Activated T-helper 1 cell treated with anti-CD3 and anti-CD28 coated beads, Interleukin-12 subunit alpha, Interleukin-12 subunit beta, Interleukin-2, Interleukin-4 antibody, amounts not matched to agents 30 ng/mL and 10 ng/mL and 1 ng/mL, durations not matched to agents 14 hours and 24 hours and 36 hours (primary cell): ENCODE data around the gene PTH2R. TPM values are rescaled to one million over a fixed set of nuclear protein-coding genes. Genes with fewer than 3 reads are reported as not detected.

ENCODE experiments used
- DNase-seq: peaks from one replicate; pipeline ENCODE4 v3.0.0; 2021; ENCODE audit warnings: low spot score
- H3K27ac Mint-ChIP-seq: one replicate; pipeline ENCODE4 v1.8.0; 2021; ENCODE audit warnings: mild to moderate bottlenecking, mixed read lengths
- H3K27me3 Mint-ChIP-seq: one replicate; pipeline ENCODE4 v1.8.0; 2022; ENCODE audit warnings: mild to moderate bottlenecking, moderate library complexity, mixed read lengths; ENCODE audit not compliant: insufficient read depth
- H3K36me3 Mint-ChIP-seq: one replicate; pipeline ENCODE4 v1.8.0; 2021; ENCODE audit warnings: low read depth, mixed read lengths
- H3K4me1 Mint-ChIP-seq: one replicate; pipeline ENCODE4 v1.8.0; 2021; ENCODE audit warnings: low read depth, mixed read lengths
- H3K4me3 Mint-ChIP-seq: one replicate; pipeline ENCODE4 v1.8.0; 2021; ENCODE audit warnings: mild to moderate bottlenecking, moderate library complexity, mixed read lengths
- H3K9me3 Mint-ChIP-seq: one replicate; pipeline ENCODE4 v1.8.0; 2021; ENCODE audit warnings: mixed read lengths
- intact Hi-C: fragments of 100-400 bp; cut with micrococcal nuclease; formaldehyde crosslinking; loops from one replicate; pipeline ENCODE4 v1.15.1; 2024
- total RNA-seq: library from RNA; stranded (reverse); gene quantifications from 2 replicates; pipeline ENCODE4 v1.2.3, GENCODE V29; 2022

The PTH2R gene
- total RNA-seq: 0.10 TPM in 1 of 2 replicates, not detected in the other

- Mint-ChIP-seq H3K36me3 (no peaks in the 10 kb centered on the region), H3K4me1 (no peaks in the 10 kb centered on the region), H3K27me3 (peaks cover 51% of the 10 kb centered on the region), H3K4me3 (no peak within 1 kb of the TSS), H3K27ac (no peak within 1 kb of the TSS), H3K9me3 (no peaks in the 10 kb centered on the region)
- DNase-seq: no peak
- intact Hi-C loops: no loop called here
Measured at GRCh38 chr2:208406474-208407451, at the start of gene PTH2R. Gene PTH2R (plus strand): TSS chr2:208406792. CDS start chr2:208407044, 252 bp downstream.

- Mint-ChIP-seq H3K27me3 (no peaks in the 10 kb centered on the region), H3K4me1 (no peaks in the 10 kb centered on the region), H3K27ac (peak overlapping the region; percentile 15), H3K36me3 (peaks cover 27% of the 10 kb centered on the region), H3K9me3 (no peaks in the 10 kb centered on the region), H3K4me3 (no peak overlapping the region)
- intact Hi-C loops: no loop called here
- DNase-seq: no peak
Measured at GRCh38 chr2:208356846-208357574, 49.6 kb upstream of the PTH2R start.

GRCh38 chr2:208358758-208359631 lies 47.6 kb upstream of the PTH2R start:
- DNase-seq: no peak
- H3K4me1 Mint-ChIP-seq: no peaks in the 10 kb centered on the region
- H3K36me3 Mint-ChIP-seq: peaks cover 18% of the 10 kb centered on the region
- no peak overlapping the region for H3K27ac Mint-ChIP-seq
- H3K4me3 Mint-ChIP-seq: peak overlapping the region; percentile 26
- no peaks in the 10 kb centered on the region for H3K9me3 Mint-ChIP-seq
- H3K27me3 Mint-ChIP-seq: no peaks in the 10 kb centered on the region
- intact Hi-C loops: no loop called here

GRCh38 chr2:208359632-208359986 lies 47.0 kb upstream of the PTH2R start:
- H3K36me3 Mint-ChIP-seq: peaks cover 13% of the 10 kb centered on the region
- H3K27ac Mint-ChIP-seq: no peak overlapping the region
- intact Hi-C loops: no loop called here
- no peaks in the 10 kb centered on the region for H3K4me1 Mint-ChIP-seq
- H3K4me3 Mint-ChIP-seq: peak overlapping the region; percentile 26
- no peak for DNase-seq
- H3K9me3 Mint-ChIP-seq: peaks cover 3% of the 10 kb centered on the region
- H3K27me3 Mint-ChIP-seq: peaks cover 5% of the 10 kb centered on the region

- H3K9me3 Mint-ChIP-seq: peaks cover 10% of the 10 kb centered on the region
- H3K27me3 Mint-ChIP-seq: peaks cover 8% of the 10 kb centered on the region
- no peak overlapping the region for H3K27ac Mint-ChIP-seq
- H3K4me3 Mint-ChIP-seq: no peak overlapping the region
- no peaks in the 10 kb centered on the region for H3K4me1 Mint-ChIP-seq
- DNase-seq: no peak
- peaks cover 14% of the 10 kb centered on the region for H3K36me3 Mint-ChIP-seq
- intact Hi-C loops: no loop called here
Measured at GRCh38 chr2:208360259-208361076, 46.1 kb upstream of the PTH2R start.

- peaks cover 8% of the 10 kb centered on the region for H3K27me3 Mint-ChIP-seq
- no peak for DNase-seq
- intact Hi-C loops: no loop called here
- H3K9me3 Mint-ChIP-seq: peaks cover 10% of the 10 kb centered on the region
- no peaks in the 10 kb centered on the region for H3K4me1 Mint-ChIP-seq
- peaks cover 14% of the 10 kb centered on the region for H3K36me3 Mint-ChIP-seq
- no peak overlapping the region for H3K4me3 Mint-ChIP-seq
- H3K27ac Mint-ChIP-seq: no peak overlapping the region
Measured at GRCh38 chr2:208361077-208361441, 45.5 kb upstream of the PTH2R start.

- Mint-ChIP-seq H3K4me1 (no peaks in the 10 kb centered on the region), H3K4me3 (no peak overlapping the region), H3K36me3 (peaks cover 10% of the 10 kb centered on the region), H3K27me3 (peaks cover 8% of the 10 kb centered on the region), H3K9me3 (peaks cover 10% of the 10 kb centered on the region), H3K27ac (no peak overlapping the region)
- intact Hi-C loops: no loop called here
- no peak for DNase-seq
Measured at GRCh38 chr2:208363485-208363884, 43.1 kb upstream of the PTH2R start.

- no peak for DNase-seq
- peaks cover 8% of the 10 kb centered on the region for H3K27me3 Mint-ChIP-seq
- H3K27ac Mint-ChIP-seq: no peak overlapping the region
- intact Hi-C loops: no loop called here
- peaks cover 10% of the 10 kb centered on the region for H3K9me3 Mint-ChIP-seq
- H3K4me1 Mint-ChIP-seq: no peaks in the 10 kb centered on the region
- peaks cover 3% of the 10 kb centered on the region for H3K36me3 Mint-ChIP-seq
- H3K4me3 Mint-ChIP-seq: no peak overlapping the region
Measured at GRCh38 chr2:208366215-208367127, 40.1 kb upstream of the PTH2R start.

- Mint-ChIP-seq H3K9me3 (peaks cover 10% of the 10 kb centered on the region), H3K36me3 (peaks cover 2% of the 10 kb centered on the region), H3K4me3 (no peak overlapping the region), H3K4me1 (no peaks in the 10 kb centered on the region), H3K27me3 (peaks cover 8% of the 10 kb centered on the region), H3K27ac (no peak overlapping the region)
- intact Hi-C loops: no loop called here
- DNase-seq: no peak
Measured at GRCh38 chr2:208369091-208369490, 37.5 kb upstream of the PTH2R start.

- Mint-ChIP-seq H3K27ac (no peak overlapping the region), H3K9me3 (no peaks in the 10 kb centered on the region), H3K4me3 (no peak overlapping the region), H3K36me3 (no peaks in the 10 kb centered on the region), H3K4me1 (no peaks in the 10 kb centered on the region), H3K27me3 (no peaks in the 10 kb centered on the region)
- DNase-seq: no peak
- intact Hi-C loops: no loop called here
Measured at GRCh38 chr2:208370881-208371633, 35.5 kb upstream of the PTH2R start.

GRCh38 chr2:208371634-208371935 lies 35.0 kb upstream of the PTH2R start:
- no peaks in the 10 kb centered on the region for H3K27me3 Mint-ChIP-seq
- H3K27ac Mint-ChIP-seq: no peak overlapping the region
- H3K36me3 Mint-ChIP-seq: no peaks in the 10 kb centered on the region
- no peaks in the 10 kb centered on the region for H3K4me1 Mint-ChIP-seq
- no peaks in the 10 kb centered on the region for H3K9me3 Mint-ChIP-seq
- intact Hi-C loops: no loop called here
- no peak overlapping the region for H3K4me3 Mint-ChIP-seq
- DNase-seq: no peak
